HCEC 1CT (cell line): ENCODE data around the gene SDHB.

Experiments used
- DNase-seq: peaks from one replicate; pipeline ENCODE4 v3.0.0-alpha.2; 2017

The SDHB gene

DNA sequence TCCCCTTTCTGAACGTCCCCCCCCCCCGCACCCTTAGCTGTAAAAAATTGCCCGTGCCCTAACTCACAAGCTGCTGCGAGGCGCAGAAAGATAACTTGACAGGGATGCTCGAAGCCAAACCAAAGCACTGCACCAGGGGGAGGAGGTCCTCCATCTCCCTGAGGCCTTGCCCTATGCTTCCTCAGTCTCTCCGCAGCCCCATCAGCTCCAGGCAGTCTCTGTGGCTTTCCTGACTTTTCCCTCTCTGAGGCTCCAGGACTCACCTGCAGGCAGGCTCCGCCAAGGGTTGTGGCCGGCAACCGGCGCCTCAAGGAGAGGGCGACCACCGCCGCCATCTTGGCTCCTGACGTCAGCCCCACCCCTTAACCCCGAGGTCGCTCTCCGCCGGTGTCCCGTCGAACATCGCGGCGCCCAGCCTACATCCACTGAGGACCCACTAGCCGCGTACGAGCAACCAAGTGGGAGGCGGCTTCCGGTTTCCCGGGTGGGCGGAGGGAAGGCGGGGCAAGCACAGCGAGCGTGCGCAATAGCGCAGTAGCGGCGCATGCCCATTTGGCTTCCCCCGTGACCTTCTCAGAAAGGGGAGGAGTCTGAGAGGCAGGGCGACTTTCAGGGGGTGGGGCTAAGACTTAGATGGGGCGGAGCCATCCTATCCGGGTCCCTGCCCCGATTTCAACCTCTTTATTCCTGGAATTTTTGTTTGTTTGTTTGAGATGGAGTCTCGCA is at the start of gene SDHB:
TSS of gene SDHB (minus strand) at position 348 of the 726 bp plus-strand sequence. CDS start at position 335, 13 bp downstream.
- peak; percentile 98 for DNase-seq

DNA sequence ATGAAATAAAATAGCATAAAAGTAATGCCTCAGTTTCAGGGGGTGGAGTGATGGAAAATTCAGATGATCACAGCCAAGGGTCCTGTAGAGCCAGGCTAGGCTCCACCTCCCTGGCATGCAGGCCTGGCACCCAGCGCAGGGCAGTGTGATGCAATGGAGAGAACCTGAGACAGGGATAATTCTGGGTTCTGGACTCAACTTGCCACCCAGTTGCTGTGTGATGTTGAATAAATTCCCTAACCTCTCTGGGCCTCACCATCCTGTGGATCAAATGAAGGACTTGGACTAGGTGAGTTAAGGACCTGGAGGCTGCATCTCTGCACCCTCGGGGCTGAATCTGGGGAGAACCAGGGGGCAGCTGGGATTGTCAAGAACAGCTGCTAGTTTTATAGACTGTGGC is 48.4 kb upstream of the SDHB start:
- DNase-seq: no peak

DNA sequence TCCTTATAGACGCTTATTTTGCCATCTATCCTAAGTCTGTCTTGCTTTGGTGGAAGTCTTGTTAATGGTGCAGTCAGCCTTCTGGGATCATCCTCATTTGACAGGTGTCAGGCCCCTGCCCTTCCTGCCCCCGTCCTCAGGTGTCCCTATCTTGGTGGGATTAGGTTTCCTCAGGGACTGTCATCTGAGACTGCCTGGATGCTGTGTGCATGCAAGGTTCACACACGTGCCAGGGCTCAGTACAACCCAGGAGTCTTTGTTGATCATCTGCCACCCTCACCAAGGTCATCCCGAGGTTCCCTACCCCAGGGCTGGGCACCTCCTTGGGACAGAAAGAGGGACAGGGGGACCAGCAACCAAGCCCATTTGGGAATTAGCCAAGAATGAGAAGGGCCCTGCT is 47.4 kb upstream of the SDHB start:
- DNase-seq: no peak

DNA sequence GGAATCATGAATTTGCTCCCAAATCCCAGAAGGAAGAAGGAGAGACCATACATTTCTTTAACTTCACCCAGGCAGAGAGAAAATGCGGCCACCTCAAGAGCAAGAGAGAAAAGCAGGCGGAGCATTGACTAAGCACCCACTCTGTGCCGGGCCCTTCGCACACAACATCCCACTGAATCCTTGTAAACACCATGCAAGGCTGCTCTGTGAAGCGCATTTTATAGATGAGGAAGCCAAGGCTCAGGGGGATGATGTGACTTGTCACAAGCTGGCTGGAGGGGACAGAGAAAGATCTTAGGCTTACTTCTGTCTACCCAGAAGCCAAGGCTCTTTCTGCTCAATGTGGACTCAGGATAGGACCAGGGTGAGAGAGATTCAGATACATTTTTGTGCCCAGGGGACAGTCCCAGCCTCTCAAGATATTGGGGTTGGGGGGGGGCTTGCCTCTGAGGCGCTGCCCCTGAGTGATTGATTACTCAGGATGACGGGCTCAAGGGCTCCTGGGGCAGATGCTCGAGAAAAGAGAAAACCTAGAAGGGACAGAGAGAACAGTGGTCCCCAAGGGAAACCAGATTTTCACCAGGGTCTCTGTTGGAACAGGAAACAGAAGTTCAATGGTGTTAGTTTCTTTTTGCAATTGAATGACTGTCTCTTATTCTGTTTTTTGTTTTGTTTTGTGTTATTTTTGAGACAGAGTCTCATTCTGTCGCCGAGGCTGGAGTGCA is 45.9 kb upstream of the SDHB start:
- DNase-seq: no peak

DNA sequence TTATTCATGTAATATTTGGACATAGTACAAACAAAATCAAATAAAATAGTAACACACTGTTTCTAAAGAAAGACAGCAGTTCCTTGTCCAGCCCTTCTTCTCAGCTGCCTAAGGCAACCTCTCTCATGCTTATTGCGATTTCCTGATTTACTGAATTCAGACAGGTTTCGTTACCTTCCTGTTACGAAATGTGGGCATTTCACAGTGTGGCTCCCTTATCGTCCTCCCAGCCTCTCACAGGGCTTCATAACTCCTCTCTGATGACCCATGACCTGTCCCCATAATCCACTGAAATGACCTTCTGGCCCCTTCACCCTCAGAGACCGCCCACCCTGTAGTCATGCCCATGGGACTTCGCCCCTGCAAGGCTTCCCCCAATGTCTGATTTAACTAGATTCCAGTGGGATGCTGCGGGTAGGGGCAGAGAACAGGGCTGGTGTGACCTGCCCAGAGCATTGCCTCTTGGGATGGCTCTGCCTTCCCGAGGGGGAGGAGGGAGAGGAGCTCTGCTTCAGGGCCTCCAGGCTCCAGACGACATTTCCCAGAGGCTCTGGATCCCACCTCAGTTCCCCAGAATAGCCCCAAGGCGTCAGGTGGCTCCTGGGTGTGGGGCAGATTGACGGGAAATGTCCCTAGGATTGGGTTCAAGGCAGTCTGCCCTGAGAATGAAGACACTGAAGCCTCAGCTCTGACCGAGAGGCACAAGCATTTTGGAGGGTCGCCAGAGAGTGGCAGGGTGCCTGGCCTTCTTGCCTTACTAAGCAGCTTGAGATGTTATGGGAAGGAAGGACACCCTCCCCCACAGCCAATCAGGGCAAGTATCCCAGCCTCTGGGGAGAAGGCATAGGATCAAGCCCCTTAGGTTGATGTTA is 44.9 kb upstream of the SDHB start:
- DNase-seq: no peak

DNA sequence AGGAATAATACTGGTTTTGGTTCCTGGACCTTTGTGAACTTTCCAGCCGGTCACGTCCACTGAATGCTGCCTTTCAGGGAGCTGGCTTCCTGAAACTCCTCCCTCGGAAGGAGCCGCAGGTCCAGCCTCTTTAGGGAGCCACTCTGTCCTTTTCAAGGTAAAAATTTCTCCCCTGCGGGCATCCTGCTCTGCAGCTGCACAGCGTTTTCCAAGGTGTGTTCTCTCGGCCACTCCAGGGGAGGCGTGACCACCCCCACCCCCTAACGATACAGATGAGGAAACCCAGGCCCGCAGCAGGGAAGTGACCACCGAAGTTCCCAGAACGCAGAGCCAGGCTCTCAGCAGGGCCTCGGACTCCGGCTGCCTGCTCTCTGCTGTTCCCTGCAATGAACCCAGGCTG is 44.0 kb upstream of the SDHB start:
- DNase-seq: no peak

DNA sequence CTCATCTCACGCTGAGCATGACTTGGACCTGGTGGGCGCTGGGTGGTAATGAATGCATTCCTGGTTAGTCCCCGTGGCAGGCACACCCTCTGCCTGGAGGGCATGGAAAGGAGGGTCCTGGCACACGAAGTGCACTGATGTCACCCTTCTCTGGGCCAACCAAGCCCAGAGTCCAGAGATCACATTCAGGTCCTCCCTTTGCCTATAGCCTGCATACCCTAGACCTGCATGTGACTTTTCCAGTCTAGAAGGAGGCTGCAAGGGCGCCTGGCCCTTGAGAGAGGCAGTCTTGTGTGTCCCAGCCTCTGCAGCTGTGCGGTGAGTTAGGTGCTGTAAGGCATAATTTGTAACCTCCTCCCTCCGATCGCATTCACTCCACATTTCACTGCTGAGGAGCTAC is 43.3 kb upstream of the SDHB start:
- no peak for DNase-seq

DNA sequence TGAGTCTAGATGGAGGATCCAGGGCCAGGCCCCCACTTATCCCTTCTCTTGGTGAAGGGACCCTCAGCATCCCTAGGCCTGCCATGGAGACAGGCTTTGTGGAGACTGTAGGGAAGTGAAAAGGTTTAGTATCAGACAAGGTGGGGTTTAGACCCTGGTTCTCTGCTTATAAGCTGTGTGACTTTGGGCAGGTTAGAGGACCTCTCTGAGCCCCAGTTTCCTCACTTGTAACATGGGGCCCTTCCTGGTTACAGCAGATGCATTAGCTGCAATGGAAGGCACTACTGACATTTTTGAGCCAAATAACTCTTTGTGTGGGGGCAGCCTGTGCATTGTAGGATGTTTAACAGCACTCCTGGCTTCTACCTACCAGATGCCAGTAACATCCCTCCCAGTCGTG is 42.8 kb upstream of the SDHB start:
- DNase-seq: no peak

DNA sequence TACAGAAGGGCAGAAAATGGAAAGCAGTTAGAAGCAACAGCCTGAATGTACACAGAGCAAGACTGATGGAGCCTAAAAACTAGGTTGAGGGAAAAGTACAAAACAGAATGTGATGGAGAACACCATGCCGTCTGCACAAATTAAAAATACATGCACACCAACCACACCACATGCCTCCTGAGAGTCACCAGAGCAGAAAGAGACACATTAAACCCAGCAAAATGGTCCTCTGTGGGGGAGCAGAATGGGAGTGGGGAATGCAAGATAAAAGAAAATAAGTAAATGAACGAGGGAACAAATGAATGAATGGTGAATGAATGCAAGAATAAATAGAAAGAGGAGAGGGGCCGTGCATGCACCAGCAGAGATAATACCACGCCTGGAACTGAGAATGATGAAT is 41.3 kb upstream of the SDHB start:
- no peak for DNase-seq

DNA sequence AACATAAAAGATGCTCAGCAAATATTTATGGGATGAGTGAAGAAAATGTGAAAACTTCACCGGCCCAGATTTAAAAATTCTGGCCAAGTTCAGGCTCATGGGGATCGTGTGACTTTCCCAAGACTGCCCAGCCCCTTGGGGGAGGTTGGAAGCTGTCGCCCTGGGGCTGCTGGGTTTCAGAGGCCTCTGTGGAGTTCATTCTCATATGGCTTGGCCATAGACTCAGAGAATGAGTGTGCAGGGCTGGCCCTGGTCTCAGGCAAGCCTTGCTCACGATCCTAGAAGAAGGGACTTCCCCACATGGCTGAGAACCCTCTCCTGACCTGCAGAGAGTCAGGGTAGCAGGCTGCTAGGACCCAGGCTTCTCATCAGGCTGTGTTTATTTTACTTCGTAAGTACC is 40.8 kb upstream of the SDHB start:
- no peak for DNase-seq

DNA sequence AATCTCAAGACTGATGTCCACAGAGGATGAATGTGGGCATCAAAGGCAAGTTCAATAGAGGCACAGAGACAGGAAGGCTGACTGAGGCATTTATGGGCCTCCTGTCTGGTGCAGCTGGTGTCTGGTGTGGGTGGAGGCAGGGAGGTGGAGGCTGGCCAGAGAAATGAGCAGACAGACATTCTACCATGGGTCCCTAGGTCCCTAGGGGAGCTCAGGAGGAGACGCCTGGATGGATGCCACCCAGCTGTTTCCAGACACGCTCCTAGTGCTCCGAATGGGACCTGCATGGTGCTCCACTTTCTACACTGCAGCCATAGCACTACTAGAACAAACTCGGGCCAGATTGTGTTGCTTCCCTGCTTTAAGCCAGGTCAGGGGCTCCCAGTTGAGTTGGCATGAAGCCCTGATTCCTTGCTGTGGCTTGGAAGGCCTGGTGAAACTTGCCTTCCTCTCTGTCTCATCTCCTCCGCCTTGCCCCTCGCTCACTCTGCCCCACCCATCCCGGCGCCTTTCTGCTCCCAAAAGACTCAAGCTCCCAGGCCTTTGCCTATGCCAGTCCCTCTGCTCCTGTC is 40.1 kb upstream of the SDHB start:
- no peak for DNase-seq

DNA sequence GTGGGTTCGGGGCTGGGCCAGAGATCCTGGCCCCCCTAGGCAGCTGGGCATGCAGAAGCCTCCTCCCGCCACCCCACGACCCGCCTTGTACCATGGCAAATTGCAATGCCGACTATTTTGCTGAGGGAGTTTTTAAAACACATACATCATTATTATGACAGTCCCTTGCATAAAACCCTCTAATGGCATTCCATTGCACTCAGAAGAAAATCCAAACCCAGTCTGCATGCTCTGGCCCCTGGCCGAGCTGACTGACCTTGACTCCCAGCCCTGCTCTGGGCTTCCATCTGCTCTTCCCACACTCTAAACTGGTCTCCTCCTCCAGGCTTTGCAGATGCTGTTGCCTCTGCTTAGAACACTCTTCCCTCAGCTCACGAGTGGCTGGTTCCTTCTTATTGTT is 37.4 kb upstream of the SDHB start:
- DNase-seq: no peak

DNA sequence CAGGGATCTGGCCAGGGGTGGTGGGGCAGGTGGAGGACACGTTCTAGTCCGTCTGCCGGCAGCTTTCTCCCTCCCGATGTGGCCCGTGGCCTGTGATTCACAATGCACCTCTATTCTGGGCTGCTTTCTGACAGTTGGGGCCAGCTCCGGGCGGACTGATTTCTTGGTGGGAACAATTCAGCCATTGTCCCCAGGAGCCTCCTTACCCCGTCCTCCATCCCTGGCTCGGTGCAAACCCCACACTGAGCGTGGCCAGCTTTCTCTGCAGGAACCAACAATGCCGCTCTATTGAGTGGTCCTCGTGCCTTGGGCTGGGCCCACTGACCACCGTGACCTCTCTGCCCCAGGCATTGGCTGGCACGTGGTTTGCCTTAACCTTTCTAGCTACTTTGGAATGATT is 35.7 kb upstream of the SDHB start:
- DNase-seq: no peak

DNA sequence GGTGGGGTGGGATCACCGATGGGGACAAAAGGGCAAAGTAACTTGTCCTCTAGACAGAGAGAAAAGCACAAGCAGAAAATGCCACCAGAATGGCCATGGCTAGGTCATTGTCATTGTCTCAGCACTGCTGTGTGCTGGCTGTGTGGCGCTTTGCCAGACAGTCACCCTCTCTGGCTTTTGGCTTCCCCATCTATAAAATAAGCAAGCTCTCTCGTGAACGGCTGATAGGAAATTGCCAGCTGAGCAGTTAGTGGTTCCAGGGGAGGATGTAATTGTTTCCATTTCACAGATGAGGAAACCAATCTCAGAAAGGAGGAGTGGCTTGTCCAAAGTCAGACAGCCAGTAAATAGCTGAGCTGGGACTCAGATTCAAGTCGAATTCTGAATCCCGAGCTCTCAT is 32.9 kb upstream of the SDHB start:
- DNase-seq: no peak

DNA sequence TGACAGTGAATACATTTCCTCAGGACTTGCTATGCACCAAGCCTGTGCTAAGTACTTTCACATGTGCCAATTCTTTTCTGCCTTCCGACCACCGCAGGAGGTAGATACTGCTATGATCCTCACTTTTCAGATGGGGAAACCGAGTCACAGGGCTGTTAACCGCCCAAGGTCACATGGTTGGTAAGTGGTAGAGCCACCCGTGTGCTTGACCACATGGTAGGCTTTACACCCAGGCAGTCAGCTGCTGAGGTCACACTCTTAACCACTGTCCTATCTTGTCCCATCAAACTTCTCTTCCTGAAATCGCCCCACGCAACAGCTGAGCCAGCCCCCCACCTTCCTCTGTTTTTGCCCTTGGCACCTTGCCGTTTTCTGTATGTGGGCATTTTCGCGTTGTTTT is 31.0 kb upstream of the SDHB start:
- no peak for DNase-seq

DNA sequence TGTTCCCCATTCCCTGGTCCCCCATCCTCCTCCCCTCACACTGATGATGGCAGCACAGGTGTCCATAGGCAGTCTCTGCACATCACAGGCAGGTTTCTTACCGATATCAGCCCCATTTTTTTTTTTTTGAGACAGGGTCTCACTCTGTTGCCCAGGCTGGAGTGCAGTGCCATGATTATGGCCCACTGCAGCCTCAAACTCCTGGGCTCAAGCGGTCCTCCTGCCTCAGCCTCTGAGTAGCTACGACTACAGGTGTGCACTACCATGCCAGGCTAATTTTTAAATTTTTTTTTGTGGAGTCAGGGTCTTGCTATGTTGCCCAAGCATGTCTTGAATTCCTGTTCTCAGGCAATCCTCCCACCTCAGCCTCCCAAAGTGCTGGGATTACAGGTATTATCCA is 28.9 kb upstream of the SDHB start:
- no peak for DNase-seq

DNA sequence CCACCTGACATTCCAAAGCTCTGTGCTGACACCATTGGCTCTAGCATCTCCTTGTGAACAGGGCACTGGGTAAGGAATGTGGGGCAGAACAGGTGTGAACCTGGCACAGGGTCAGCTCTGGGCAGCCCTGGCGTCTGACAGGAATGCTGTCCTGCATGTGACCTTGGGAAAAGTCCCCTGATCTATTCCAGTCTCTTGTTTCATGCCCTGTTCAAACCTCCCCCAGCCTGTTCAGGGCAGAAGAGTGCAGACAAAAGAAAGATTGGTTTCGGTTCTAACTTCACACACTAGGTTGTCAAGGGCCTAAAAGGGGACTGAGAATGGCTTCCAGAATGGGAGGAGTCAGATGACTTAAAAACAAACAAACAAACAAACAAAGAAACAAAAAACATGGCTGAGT is 27.6 kb upstream of the SDHB start:
- no peak for DNase-seq

DNA sequence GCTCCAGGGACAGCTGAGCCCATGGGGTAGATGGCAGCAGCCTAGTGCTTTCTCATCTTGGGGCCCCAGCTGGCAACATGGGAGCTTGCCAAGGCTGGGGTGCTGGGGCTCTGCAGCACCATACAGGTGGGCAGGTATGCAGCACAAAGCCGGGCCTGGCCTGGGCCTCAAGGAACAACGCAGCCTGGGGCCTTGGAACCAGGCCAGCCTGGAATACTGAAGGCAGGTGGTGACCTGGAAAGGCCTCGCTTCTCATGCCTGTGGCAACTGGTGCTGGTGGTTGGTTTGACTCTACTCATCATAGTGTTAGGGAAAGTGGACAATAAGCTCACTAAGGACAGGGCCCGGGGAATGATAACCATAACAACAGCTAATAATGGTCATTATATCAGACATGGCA is 27.0 kb upstream of the SDHB start:
- DNase-seq: no peak

DNA sequence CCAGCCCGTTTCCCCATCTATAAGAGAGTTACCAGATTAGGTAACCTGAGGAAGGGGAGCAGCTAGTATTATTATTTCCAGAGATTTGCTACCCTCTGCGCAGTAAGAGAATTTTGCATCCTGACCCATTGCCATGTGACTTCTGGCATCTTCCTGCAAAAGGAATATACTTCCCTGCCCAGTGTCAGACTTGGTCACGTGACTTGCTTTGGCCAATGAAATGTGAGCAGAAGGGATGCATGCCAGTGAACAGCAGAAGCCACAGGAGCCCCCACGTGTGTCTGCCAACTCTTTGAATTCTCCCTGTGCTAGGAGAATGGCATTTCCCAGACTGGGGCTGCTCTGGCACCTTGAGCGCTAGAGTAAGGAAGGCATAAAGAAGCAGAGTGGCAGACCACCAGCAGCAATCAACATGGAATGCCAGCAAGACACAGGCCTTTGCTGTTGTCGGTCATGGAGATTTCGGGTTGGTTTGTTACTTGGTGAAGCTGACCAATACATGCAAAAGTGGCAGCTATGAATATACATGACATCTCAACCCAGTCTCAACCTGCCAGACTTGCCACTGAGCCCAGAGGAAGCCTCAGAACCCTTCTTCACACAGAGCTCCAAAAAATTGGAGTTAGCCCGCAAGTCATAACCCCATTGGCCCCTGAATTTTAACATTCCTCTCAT is 26.4 kb upstream of the SDHB start:
- DNase-seq: no peak

DNA sequence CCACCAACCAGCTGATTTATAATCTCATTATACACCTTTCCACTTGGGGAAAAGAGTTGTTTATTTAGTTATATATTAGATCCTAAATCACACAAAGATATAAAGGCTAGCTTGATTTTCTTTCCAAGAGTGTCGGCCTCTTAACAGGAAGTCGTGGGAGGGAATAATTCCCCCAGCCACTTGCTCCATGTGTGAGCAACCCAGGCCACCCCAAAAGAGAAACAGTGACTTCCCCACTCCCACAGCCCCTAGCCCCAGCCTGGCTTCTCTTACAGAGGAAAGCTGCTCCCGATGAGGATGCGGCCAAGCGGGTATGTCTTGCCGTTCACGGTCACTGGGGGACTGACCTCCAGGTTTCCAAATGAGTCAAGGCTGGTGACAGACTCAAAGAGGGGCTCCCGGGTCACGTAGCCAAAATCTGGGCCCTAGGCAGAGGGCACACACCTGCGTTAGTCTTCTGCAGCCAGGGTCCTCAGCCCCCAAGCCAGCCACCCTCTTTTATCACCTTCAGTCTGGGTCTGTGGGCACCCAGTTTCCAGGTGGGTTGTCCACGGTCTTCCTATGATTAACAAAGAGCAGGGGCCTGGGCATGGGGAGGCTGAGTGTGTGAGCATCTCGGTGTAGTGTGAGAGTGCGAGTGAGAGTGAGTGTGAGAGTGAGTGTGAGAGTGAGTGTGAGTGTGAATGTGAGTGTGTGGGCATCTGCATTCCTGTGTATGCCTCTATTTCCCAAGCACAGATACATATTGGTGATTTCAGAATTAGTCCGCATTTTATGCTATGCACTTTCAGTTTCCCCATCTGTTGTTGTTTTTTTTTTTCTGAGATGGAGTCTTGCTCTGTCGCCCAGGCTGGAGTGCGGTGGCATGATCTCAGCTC is 25.4 kb upstream of the SDHB start:
- DNase-seq: no peak

DNA sequence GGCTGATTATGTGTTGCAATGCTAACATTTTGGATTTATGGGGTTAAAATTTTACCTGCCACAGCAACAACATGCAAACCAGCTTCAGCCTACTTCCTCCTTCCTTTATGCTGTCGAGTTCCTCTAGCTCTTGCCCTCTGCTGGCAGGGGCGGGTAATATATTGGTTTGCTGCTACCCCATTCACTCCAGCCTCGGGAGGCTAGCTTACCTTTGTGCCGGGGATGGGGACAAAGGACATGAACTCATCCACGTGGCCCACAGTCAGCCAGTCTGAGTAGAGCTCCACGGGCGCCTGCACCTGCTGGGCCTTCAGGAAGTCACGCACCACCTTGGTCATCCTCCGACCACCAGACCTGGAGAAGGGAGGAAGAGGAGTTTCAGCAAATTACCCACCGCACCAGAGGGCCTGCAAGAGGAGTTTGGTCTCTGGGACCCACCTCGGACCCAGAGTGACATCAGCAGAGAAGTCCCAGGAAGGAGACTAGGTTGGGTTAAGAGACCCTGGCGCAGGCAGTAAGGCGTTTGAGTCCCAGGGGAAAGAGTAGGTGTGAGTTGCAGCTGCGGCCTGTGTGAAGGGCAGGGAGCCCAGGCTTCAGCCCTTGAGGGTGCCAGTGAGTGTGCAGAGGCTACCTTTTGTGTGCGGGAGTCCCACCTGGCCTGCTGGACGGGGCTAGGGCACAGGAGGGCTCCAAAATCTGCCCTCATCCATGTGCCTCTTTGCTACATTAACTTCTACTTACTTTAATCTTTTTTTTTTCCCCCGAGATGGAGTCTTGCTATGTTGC is 21.8 kb upstream of the SDHB start:
- DNase-seq: peak; percentile 25
